MG63 (cell line): ENCODE data around the gene PET117. TPM values are rescaled to one million over a fixed set of nuclear protein-coding genes. Genes with fewer than 3 reads are reported as not detected.
"Not testable (repeated sequence)": the region's sequence is repeated elsewhere in the genome, so short reads cannot be mapped to it uniquely, and the experiment has no call there.

ENCODE experiments used
- DNase-seq: peaks from one replicate; pipeline ENCODE4 v3.0.0-alpha.2; 2020
- H3K27me3 ChIP-seq: fragments of 250-450 bp; sonication (Bioruptor Pico); 2 replicates; pipeline ENCODE4 v1.5.1; 2020; ENCODE audit warnings: mild to moderate bottlenecking, moderate library complexity
- H3K36me3 ChIP-seq: fragments of 250-450 bp; sonication (Bioruptor Pico); 2 replicates; pipeline ENCODE4 v1.5.1; 2020; ENCODE audit warnings: mild to moderate bottlenecking, moderate library complexity
- H3K4me3 ChIP-seq: fragments of 250-450 bp; sonication (Bioruptor Pico); 2 replicates; pipeline ENCODE4 v1.5.1; 2020; ENCODE audit warnings: mild to moderate bottlenecking, moderate library complexity
- H3K9me3 ChIP-seq: fragments of 250-450 bp; sonication (Bioruptor Pico); 2 replicates; pipeline ENCODE4 v1.5.1; 2020; ENCODE audit warnings: mild to moderate bottlenecking, moderate library complexity
- total RNA-seq: library from RNA; depleted of rRNA; stranded (reverse); fragments of >200 nt; shearing (Covaris generic); gene quantifications from 2 replicates; pipeline ENCODE4 v1.2.3, GENCODE V29; 2014; ENCODE audit warnings: low replicate concordance

The PET117 gene
- total RNA-seq, 1 experiment from 2014 or later = 7.3 TPM

- H3K36me3 ChIP-seq = peaks cover 12% of the 10 kb centered on the region
- H3K4me3 ChIP-seq = peak overlapping the region; percentile 76
- DNase-seq = no peak
- no peaks in the 10 kb centered on the region for H3K27me3 ChIP-seq
- no peaks in the 10 kb centered on the region for H3K9me3 ChIP-seq
Observed at GRCh38 chr20:18138639-18139583, 1.2 kb downstream of the PET117 start.

- Histone ChIP-seq H3K4me3 (no peak overlapping the region), H3K36me3 (peaks cover 12% of the 10 kb centered on the region), H3K9me3 (no peaks in the 10 kb centered on the region), H3K27me3 (no peaks in the 10 kb centered on the region)
- DNase-seq = no peak
Observed at GRCh38 chr20:18139832-18140231, 2.2 kb downstream of the PET117 start.

GRCh38 chr20:18144541-18145099, 7.0 kb downstream of the PET117 start:
- Histone ChIP-seq H3K9me3 (no peaks in the 10 kb centered on the region), H3K27me3 (no peaks in the 10 kb centered on the region), H3K36me3 (peaks cover 12% of the 10 kb centered on the region), H3K4me3 (no peak overlapping the region)
- DNase-seq = no peak

- no peaks in the 10 kb centered on the region for H3K27me3 ChIP-seq
- no peaks in the 10 kb centered on the region; the same call in 1 of the 2 replicates for H3K36me3 ChIP-seq
- DNase-seq = no peak
- H3K9me3 ChIP-seq = no peaks in the 10 kb centered on the region
- no peak overlapping the region for H3K4me3 ChIP-seq
Observed at GRCh38 chr20:18154342-18154741, 16.7 kb downstream of the PET117 start.

- H3K4me3 ChIP-seq = no peak overlapping the region
- DNase-seq = no peak
- H3K9me3 ChIP-seq = no peaks in the 10 kb centered on the region
- no peaks in the 10 kb centered on the region; the same call in 1 of the 2 replicates for H3K36me3 ChIP-seq
- H3K27me3 ChIP-seq = no peaks in the 10 kb centered on the region
Observed at GRCh38 chr20:18156045-18156444, 18.4 kb downstream of the PET117 start.

- no peak for DNase-seq
Observed at GRCh38 chr20:18164356-18164755, 26.7 kb downstream of the PET117 start.

GRCh38 chr20:18165553-18165952, 27.9 kb downstream of the PET117 start:
- Histone ChIP-seq H3K9me3 (no peaks in the 10 kb centered on the region), H3K27me3 (no peaks in the 10 kb centered on the region), H3K36me3 (no peaks in the 10 kb centered on the region; the same call in none of the 2 replicates), H3K4me3 (no peak overlapping the region)
- no peak for DNase-seq

More at GRCh38 chr20:18164356-18164755, 26.7 kb downstream of the PET117 start:
- Histone ChIP-seq H3K36me3 (no peaks in the 10 kb centered on the region; the same call in none of the 2 replicates), H3K27me3 (no peaks in the 10 kb centered on the region), H3K4me3 (no peak overlapping the region), H3K9me3 (no peaks in the 10 kb centered on the region)

- DNase-seq = no peak
- H3K4me3 ChIP-seq = no peak overlapping the region
- no peaks in the 10 kb centered on the region for H3K9me3 ChIP-seq
- H3K27me3 ChIP-seq = no peaks in the 10 kb centered on the region
- H3K36me3 ChIP-seq = no peaks in the 10 kb centered on the region; the same call in none of the 2 replicates
Observed at GRCh38 chr20:18166241-18166881, 28.7 kb downstream of the PET117 start.

GRCh38 chr20:18166950-18167349, 29.3 kb downstream of the PET117 start:
- H3K27me3 ChIP-seq = no peaks in the 10 kb centered on the region
- H3K9me3 ChIP-seq = no peaks in the 10 kb centered on the region
- DNase-seq = no peak
- no peak overlapping the region for H3K4me3 ChIP-seq
- H3K36me3 ChIP-seq = no peaks in the 10 kb centered on the region; the same call in none of the 2 replicates

GRCh38 chr20:18172379-18172778, 34.7 kb downstream of the PET117 start:
- H3K9me3 ChIP-seq = no peaks in the 10 kb centered on the region
- H3K4me3 ChIP-seq = no peak overlapping the region
- DNase-seq = no peak
- H3K36me3 ChIP-seq = no peaks in the 10 kb centered on the region; the same call in none of the 2 replicates
- no peaks in the 10 kb centered on the region for H3K27me3 ChIP-seq

- Histone ChIP-seq H3K4me3 (no peak overlapping the region), H3K27me3 (no peaks in the 10 kb centered on the region), H3K9me3 (no peaks in the 10 kb centered on the region), H3K36me3 (peaks cover 3% of the 10 kb centered on the region)
- DNase-seq = no peak
Observed at GRCh38 chr20:18174906-18175683, 37.4 kb downstream of the PET117 start.

GRCh38 chr20:18176318-18176785, 38.7 kb downstream of the PET117 start:
- Histone ChIP-seq H3K27me3 (no peaks in the 10 kb centered on the region), H3K36me3 (peaks cover 3% of the 10 kb centered on the region), H3K9me3 (no peaks in the 10 kb centered on the region), H3K4me3 (no peak overlapping the region)
- DNase-seq = no peak

GRCh38 chr20:18180366-18180765, 42.7 kb downstream of the PET117 start:
- H3K36me3 ChIP-seq, H3K4me3 ChIP-seq, H3K9me3 ChIP-seq, H3K27me3 ChIP-seq, DNase-seq: not testable (repeated sequence)

GRCh38 chr20:18180815-18181214, 43.2 kb downstream of the PET117 start:
- no peak for DNase-seq
- Histone ChIP-seq H3K4me3 (no peak overlapping the region), H3K9me3 (no peaks in the 10 kb centered on the region), H3K36me3 (peaks cover 3% of the 10 kb centered on the region), H3K27me3 (no peaks in the 10 kb centered on the region)

- Histone ChIP-seq H3K27me3 (no peaks in the 10 kb centered on the region), H3K9me3 (no peaks in the 10 kb centered on the region), H3K4me3 (no peak overlapping the region), H3K36me3 (no peaks in the 10 kb centered on the region; the same call in 1 of the 2 replicates)
- DNase-seq = no peak
Observed at GRCh38 chr20:18187020-18187419, 49.4 kb downstream of the PET117 start.

GRCh38 chr20:18188434-18188833, 50.8 kb downstream of the PET117 start:
- H3K9me3 ChIP-seq = no peaks in the 10 kb centered on the region
- no peaks in the 10 kb centered on the region; the same call in 1 of the 2 replicates for H3K36me3 ChIP-seq
- no peaks in the 10 kb centered on the region for H3K27me3 ChIP-seq
- no peak overlapping the region for H3K4me3 ChIP-seq
- no peak for DNase-seq
